Thyroid gland (tissue), 4 donors: ENCODE measurements around the gene NHLRC4.

ENCODE experiments used
- CTCF ChIP-seq, 6 experiments: fragments of 200-600 bp in 3 of 6; fragments of 450-650 bp in 3 of 6; sonication (generic) in 3 of 6; IDR thresholded peaks; one replicate each; pipeline ENCODE4 v1.5.1; 2016 to 2019; ENCODE audit warnings: antibody characterized with exemption in 6 of 6, mild to moderate bottlenecking in 2 of 6, inconsistent platforms in 1 of 6, moderate library complexity in 1 of 6
- POLR2A ChIP-seq, 2 donors: fragments of 450-650 bp; IDR thresholded peaks; one replicate each; pipeline ENCODE4 v1.6.1; 2017; ENCODE audit warnings: antibody characterized with exemption in 2 of 2, mild to moderate bottlenecking in 2 of 2, moderate library complexity in 1 of 2

- TF ChIP-seq CTCF (IDR thresholded peaks at IDR 0.05) (no peak), POLR2A (IDR thresholded peaks at IDR 0.05) (no peak)
Measured at GRCh38 chr16:524274-525040, 42.3 kb upstream of the NHLRC4 start.
